A549 (cell line): ENCODE results near the gene AFDN.

Experiments
- CBX2 ChIP-seq: fragments of 200-600 bp; sonication (generic); IDR thresholded peaks from 2 replicates; pipeline ENCODE4 v1.6.1; 2016; ENCODE audit warnings: low read depth, mild to moderate bottlenecking, borderline replicate concordance
- CHD4 ChIP-seq: fragments of 200-600 bp; sonication (generic); IDR thresholded peaks from 2 replicates; pipeline ENCODE4 v1.6.1; 2016; ENCODE audit warnings: antibody characterized with exemption, mild to moderate bottlenecking, borderline replicate concordance
- CTCF ChIP-seq: fragments of >200 bp; sonication (Bioruptor Twin); formaldehyde crosslinking; IDR thresholded peaks from 3 replicates; pipeline ENCODE4 v1.5.1; 2016
- JUN ChIP-seq, 2 experiments: fragments of >200 bp; sonication (Bioruptor Twin); formaldehyde crosslinking; IDR thresholded peaks; 2 replicates in 1 of 2; 3 replicates in 1 of 2; pipeline ENCODE4 v1.6.1; 2016 to 2017
- POLR2A ChIP-seq: IDR thresholded peaks from 2 replicates; pipeline ENCODE4 v1.6.1; 2012; ENCODE audit warnings: mild to moderate bottlenecking, low read length
- RCOR1 ChIP-seq: fragments of 150-350 bp; IDR thresholded peaks from 2 replicates; pipeline ENCODE4 v1.6.1; 2014; ENCODE audit warnings: antibody characterized with exemption, low read length, low read depth
- REST ChIP-seq: fragments of 200-600 bp; sonication (generic); IDR thresholded peaks from 2 replicates; pipeline ENCODE4 v1.6.1; 2016; ENCODE audit warnings: antibody characterized with exemption, mild to moderate bottlenecking, moderate library complexity
- SREBF2 ChIP-seq: fragments of 450-650 bp; IDR thresholded peaks from 2 replicates; pipeline ENCODE4 v1.6.1; 2014; ENCODE audit warnings: mild to moderate bottlenecking, moderate library complexity
- TF ChIP-seq, protein P1 (sequence below): IDR thresholded peaks from 2 replicates; pipeline ENCODE4 v1.6.1; 2012

- TF ChIP-seq CBX2: no peak
- TF ChIP-seq POLR2A: no peak
- no peak for TF ChIP-seq SREBF2
- no peak for TF ChIP-seq CTCF
- TF ChIP-seq JUN (IDR thresholded peaks at IDR 0.05): no peak
- no peak for TF ChIP-seq RCOR1
- TF ChIP-seq, protein P1, sequence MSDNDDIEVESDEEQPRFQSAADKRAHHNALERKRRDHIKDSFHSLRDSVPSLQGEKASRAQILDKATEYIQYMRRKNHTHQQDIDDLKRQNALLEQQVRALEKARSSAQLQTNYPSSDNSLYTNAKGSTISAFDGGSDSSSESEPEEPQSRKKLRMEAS: no peak
- TF ChIP-seq CHD4: no peak
- TF ChIP-seq REST: no peak
Measured at GRCh38 chr6:167912494-167912893, 85.8 kb downstream of the AFDN start.
